GM12878 (cell line): ENCODE results near the gene NUB1. TPM values are rescaled to one million over a fixed set of nuclear protein-coding genes. Genes with fewer than 3 reads are reported as not detected.

Source experiments
- ATAC-seq: fragments of 200-7000 bp; cut with Tn5 transposase; 3 replicates; pipeline ENCODE4 v1.9.1; 2020; ENCODE audit warnings: mild to moderate bottlenecking, moderate library complexity
- BruUV-seq: library from RNA; stranded (reverse); fragments of 400-500 nt; replicated peaks from 2 replicates; lab custom pipeline; 2021; lab: Mats Ljungman, UMichigan
- CTCF ChIA-PET: fragments of 300-600 bp; sonication (Branson Sonifier 250); formaldehyde crosslinking; extraction: SDS; loops from one replicate; lab custom pipeline; 2021; ENCODE audit warnings: inconsistent platforms; lab: Yijun Ruan, JAX
- POLR2A ChIA-PET: fragments of 350-600 bp; formaldehyde crosslinking; extraction: SDS; loops from one replicate; lab custom pipeline; 2021; ENCODE audit warnings: inconsistent platforms; lab: Charles Lee
- RAD21 ChIA-PET: fragments of 300-600 bp; sonication (Branson Sonifier 250); formaldehyde crosslinking; loops from one replicate; lab custom pipeline; 2023; ENCODE audit warnings: antibody characterized with exemption; ENCODE audit not compliant: unreplicated experiment; lab: Charles Lee
- SMC1A ChIA-PET: fragments of 300-600 bp; sonication (Branson Sonifier 250); formaldehyde crosslinking; loops from one replicate; lab custom pipeline; 2023; ENCODE audit not compliant: unreplicated experiment, uncharacterized antibody; lab: Charles Lee
- DNase-seq: peaks from one replicate; pipeline ENCODE4 v3.0.0-alpha.2; 2011; ENCODE audit warnings: low read depth, low spot score
- FAIRE-seq: peaks from 3 replicates; lab custom pipeline; 2011; peaks lifted over from hg19 to GRCh38; lab: Jason Lieb, UNC
- H2AFZ ChIP-seq: 2 replicates; pipeline ENCODE4 v1.6.0; 2011; ENCODE audit warnings: low read depth, low read length, control low read depth; ENCODE audit not compliant: control insufficient read depth
- H3K27ac ChIP-seq: 2 replicates; pipeline ENCODE4 v1.5.1; 2011; ENCODE audit warnings: control low read depth; ENCODE audit not compliant: control insufficient read depth, insufficient read depth
- H3K27me3 ChIP-seq, 2 experiments: replicated peaks in 1 of 2; 2 replicates each; pipeline versions ENCODE4 v1.6.0 to v1.6.1; 2011; ENCODE audit warnings: low read length in 1 of 2; ENCODE audit not compliant: control insufficient read depth in 2 of 2, insufficient read depth in 2 of 2
- H3K36me3 ChIP-seq, 2 experiments: 2 replicates each; pipeline ENCODE4 v1.5.1; 2011; ENCODE audit warnings: low read length in 1 of 2; ENCODE audit not compliant: control insufficient read depth in 2 of 2, insufficient read depth in 2 of 2
- H3K4me1 ChIP-seq: 2 replicates; pipeline ENCODE4 v1.6.1; 2011; ENCODE audit warnings: mild to moderate bottlenecking, low read length, moderate library complexity, mixed read lengths; ENCODE audit not compliant: control insufficient read depth, insufficient read depth
- H3K4me2 ChIP-seq: 2 replicates; pipeline ENCODE4 v1.6.0; 2011; ENCODE audit warnings: control low read depth; ENCODE audit not compliant: control insufficient read depth, insufficient read depth
- H3K4me3 ChIP-seq: fragments of 200-600 bp; sonication (generic); 2 replicates; pipeline ENCODE4 v1.5.1; 2016
- H3K79me2 ChIP-seq: 2 replicates; pipeline ENCODE4 v1.6.0; 2011; ENCODE audit warnings: low read length; ENCODE audit not compliant: control insufficient read depth, insufficient read depth
- H3K9ac ChIP-seq: 2 replicates; pipeline ENCODE4 v1.8.0; 2011; ENCODE audit warnings: low read length, control low read depth, mixed read lengths; ENCODE audit not compliant: control insufficient read depth, insufficient read depth
- H3K9me3 ChIP-seq: replicated peaks from 3 replicates; pipeline ENCODE4 v1.5.1; 2011; ENCODE audit warnings: mild to moderate bottlenecking, low read length; ENCODE audit not compliant: control insufficient read depth, insufficient read depth
- H4K20me1 ChIP-seq: 2 replicates; pipeline ENCODE4 v1.6.0; 2011; ENCODE audit not compliant: control insufficient read depth, insufficient read depth
- MXI1 ChIP-seq: fragments of 150-350 bp; IDR thresholded peaks from 2 replicates; pipeline ENCODE4 v1.6.1; 2011; ENCODE audit warnings: low read depth, mild to moderate bottlenecking, inconsistent platforms, low read length, improper control_type of control experiment
- MYB ChIP-seq: fragments of 150-350 bp; IDR thresholded peaks from 2 replicates; pipeline ENCODE4 v1.6.1; 2014; ENCODE audit warnings: mild to moderate bottlenecking, low read depth, low read length, borderline replicate concordance
- RBBP5 ChIP-seq: fragments of 200-600 bp; sonication (generic); conservative IDR thresholded peaks from 2 replicates; pipeline ENCODE4 v1.6.1; 2016
- ZNF622 ChIP-seq: fragments of 450-650 bp; IDR thresholded peaks from 2 replicates; pipeline ENCODE4 v1.6.1; 2017; ENCODE audit warnings: mild to moderate bottlenecking, inconsistent platforms
- WGBS: methylation state at CpG from one replicate; pipeline ENCODE4 v1.1.6; 2016; ENCODE audit warnings: low lambda C conversion rate; ENCODE audit not compliant: insufficient replicate concordance, insufficient coverage; ENCODE audit errors: missing lambda C conversion rate; 5-methylcytosine and 5-hydroxymethylcytosine counted together
- in situ Hi-C: fragments of 300-500 bp; cut with MboI; formaldehyde crosslinking; loops from 9 replicates; pipeline ENCODE4 v1.14.3; 2018; ENCODE audit warnings: mixed read lengths
- intact Hi-C: fragments of 100-400 bp; cut with micrococcal nuclease; formaldehyde crosslinking; loops from one replicate; pipeline ENCODE4 v1.14.2; 2022; ENCODE audit not compliant: unreplicated experiment
- polyA plus RNA-seq, 11 experiments: library from polyadenylated mRNA; depleted of rRNA in 4 of 11; unstranded in 6 of 11; stranded (reverse) in 5 of 11; fragments of >200 nt; fragmentation: Nextera tagmentation in 4 of 11; fragmentation: Illumina TruSeq in 1 of 11; extraction: Ambion mirVana in 4 of 11; extraction: Trizol in 1 of 11; gene quantifications; 1 replicate in 1 of 11; 2 replicates in 10 of 11; pipeline versions ENCODE4 v1.2.1 to v1.2.3, GENCODE V29; 2011 to 2016; ENCODE audit warnings: inconsistent platforms in 2 of 11, missing spikeins in 2 of 11, low read depth in 1 of 11
- total RNA-seq, 4 experiments: library from RNA; depleted of rRNA in 3 of 4; stranded (reverse); fragments of >200 nt in 3 of 4; fragmentation: Illumina TruSeq in 1 of 4; extraction: Trizol in 1 of 4; gene quantifications; 2 replicates each; pipeline versions ENCODE4 v1.2.1 to v1.2.3, GENCODE V29; 2013 to 2021
- TF ChIP-seq, protein P1 (sequence below): fragments of 450-650 bp; IDR thresholded peaks from 2 replicates; pipeline ENCODE4 v1.6.1; 2016; ENCODE audit warnings: mild to moderate bottlenecking, moderate library complexity, borderline replicate concordance
- TF ChIP-seq, protein P2 (sequence below): fragments of 450-650 bp; IDR thresholded peaks from 2 replicates; pipeline ENCODE4 v1.6.1; 2017; ENCODE audit warnings: mild to moderate bottlenecking, moderate library complexity

NUB1 gene
- total and polyA plus RNA-seq, 10 of the 15 experiments (the other 5 are each of a cell fraction or from before 2014, with no cell fraction given) = 24.1 to 102 (median 49.0) TPM

DNA sequence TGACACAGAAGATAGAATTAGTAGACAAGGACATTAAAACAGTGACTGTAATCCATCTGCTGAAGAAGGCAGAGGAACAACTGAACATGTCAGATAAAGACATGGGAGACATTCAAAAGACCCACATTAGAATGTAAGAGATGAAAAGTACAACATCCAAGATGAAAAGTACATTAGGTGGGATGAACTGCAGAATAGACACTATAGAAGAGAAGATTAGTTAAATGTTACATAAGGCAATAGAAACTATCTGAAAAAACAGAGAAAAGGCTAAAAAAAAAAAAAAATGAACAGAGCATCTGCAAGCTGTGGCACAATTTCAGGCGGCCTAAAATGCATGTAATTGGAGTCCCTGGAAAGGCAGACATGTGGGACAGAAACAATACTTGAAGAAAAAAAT, 21.6 kb downstream of the NUB1 start:
- no peak overlapping the region for H3K9ac ChIP-seq
- no peaks in the 10 kb centered on the region for H3K4me1 ChIP-seq
- no peaks in the 10 kb centered on the region; the same call in 1 of the 3 replicates for H3K9me3 ChIP-seq
- ChIA-PET POLR2A (no interaction called here), CTCF (interaction anchor here (0.6 to 3.1 kb wide), 6 partner anchors 11 to 397 kb away, joined by 3 to 20 read pairs (median 4); no protein-coding TSS in a partner anchor), RAD21 (no interaction called here), SMC1A (interaction anchor here (1.3 kb wide), 1 partner anchor 11 kb away, joined by 7 read pairs; no protein-coding TSS in a partner anchor)
- DNase-seq = no peak
- in situ Hi-C loops = loop anchor here (10.0 kb wide), 1 partner anchor 82 kb away; the partner anchor contains the start of gene CRYGN
- peaks cover 2 to 20% of the 10 kb centered on the region in 2 experiments for H3K36me3 ChIP-seq
- H4K20me1 ChIP-seq = no peaks in the 10 kb centered on the region
- WGBS = 100% methylated on average over 1 of the region's 1 CpG
- H3K4me2 ChIP-seq = no peak overlapping the region
- TF ChIP-seq, protein P1, sequence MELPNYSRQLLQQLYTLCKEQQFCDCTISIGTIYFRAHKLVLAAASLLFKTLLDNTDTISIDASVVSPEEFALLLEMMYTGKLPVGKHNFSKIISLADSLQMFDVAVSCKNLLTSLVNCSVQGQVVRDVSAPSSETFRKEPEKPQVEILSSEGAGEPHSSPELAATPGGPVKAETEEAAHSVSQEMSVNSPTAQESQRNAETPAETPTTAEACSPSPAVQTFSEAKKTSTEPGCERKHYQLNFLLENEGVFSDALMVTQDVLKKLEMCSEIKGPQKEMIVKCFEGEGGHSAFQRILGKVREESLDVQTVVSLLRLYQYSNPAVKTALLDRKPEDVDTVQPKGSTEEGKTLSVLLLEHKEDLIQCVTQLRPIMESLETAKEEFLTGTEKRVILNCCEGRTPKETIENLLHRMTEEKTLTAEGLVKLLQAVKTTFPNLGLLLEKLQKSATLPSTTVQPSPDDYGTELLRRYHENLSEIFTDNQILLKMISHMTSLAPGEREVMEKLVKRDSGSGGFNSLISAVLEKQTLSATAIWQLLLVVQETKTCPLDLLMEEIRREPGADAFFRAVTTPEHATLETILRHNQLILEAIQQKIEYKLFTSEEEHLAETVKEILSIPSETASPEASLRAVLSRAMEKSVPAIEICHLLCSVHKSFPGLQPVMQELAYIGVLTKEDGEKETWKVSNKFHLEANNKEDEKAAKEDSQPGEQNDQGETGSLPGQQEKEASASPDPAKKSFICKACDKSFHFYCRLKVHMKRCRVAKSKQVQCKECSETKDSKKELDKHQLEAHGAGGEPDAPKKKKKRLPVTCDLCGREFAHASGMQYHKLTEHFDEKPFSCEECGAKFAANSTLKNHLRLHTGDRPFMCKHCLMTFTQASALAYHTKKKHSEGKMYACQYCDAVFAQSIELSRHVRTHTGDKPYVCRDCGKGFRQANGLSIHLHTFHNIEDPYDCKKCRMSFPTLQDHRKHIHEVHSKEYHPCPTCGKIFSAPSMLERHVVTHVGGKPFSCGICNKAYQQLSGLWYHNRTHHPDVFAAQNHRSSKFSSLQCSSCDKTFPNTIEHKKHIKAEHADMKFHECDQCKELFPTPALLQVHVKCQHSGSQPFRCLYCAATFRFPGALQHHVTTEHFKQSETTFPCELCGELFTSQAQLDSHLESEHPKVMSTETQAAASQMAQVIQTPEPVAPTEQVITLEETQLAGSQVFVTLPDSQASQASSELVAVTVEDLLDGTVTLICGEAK = no peak
- TF ChIP-seq RBBP5 = no peak
- TF ChIP-seq MYB = no peak
- no peak for TF ChIP-seq ZNF622
- no peak for TF ChIP-seq MXI1
- TF ChIP-seq, protein P2, sequence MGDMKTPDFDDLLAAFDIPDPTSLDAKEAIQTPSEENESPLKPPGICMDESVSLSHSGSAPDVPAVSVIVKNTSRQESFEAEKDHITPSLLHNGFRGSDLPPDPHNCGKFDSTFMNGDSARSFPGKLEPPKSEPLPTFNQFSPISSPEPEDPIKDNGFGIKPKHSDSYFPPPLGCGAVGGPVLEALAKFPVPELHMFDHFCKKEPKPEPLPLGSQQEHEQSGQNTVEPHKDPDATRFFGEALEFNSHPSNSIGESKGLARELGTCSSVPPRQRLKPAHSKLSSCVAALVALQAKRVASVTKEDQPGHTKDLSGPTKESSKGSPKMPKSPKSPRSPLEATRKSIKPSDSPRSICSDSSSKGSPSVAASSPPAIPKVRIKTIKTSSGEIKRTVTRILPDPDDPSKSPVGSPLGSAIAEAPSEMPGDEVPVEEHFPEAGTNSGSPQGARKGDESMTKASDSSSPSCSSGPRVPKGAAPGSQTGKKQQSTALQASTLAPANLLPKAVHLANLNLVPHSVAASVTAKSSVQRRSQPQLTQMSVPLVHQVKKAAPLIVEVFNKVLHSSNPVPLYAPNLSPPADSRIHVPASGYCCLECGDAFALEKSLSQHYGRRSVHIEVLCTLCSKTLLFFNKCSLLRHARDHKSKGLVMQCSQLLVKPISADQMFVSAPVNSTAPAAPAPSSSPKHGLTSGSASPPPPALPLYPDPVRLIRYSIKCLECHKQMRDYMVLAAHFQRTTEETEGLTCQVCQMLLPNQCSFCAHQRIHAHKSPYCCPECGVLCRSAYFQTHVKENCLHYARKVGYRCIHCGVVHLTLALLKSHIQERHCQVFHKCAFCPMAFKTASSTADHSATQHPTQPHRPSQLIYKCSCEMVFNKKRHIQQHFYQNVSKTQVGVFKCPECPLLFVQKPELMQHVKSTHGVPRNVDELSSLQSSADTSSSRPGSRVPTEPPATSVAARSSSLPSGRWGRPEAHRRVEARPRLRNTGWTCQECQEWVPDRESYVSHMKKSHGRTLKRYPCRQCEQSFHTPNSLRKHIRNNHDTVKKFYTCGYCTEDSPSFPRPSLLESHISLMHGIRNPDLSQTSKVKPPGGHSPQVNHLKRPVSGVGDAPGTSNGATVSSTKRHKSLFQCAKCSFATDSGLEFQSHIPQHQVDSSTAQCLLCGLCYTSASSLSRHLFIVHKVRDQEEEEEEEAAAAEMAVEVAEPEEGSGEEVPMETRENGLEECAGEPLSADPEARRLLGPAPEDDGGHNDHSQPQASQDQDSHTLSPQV = no peak
- intact Hi-C loops = no loop called here
- H3K27me3 ChIP-seq = no peaks in the 10 kb centered on the region
- no peak for ATAC-seq
- H3K79me2 ChIP-seq = no peaks in the 10 kb centered on the region
- no peak overlapping the region for H3K27ac ChIP-seq
- no peak overlapping the region for H3K4me3 ChIP-seq
- TSS peak; percentile 33 for BruUV-seq
- H2AFZ ChIP-seq = no peak overlapping the region
- FAIRE-seq = no peak
